ENCODE results near the gene LIMA1. TPM values are rescaled to one million over a fixed set of nuclear protein-coding genes. Genes with fewer than 3 reads are reported as not detected.

Gene LIMA1
- total RNA-seq, 1 experiment from 2014 or later: 199 TPM

DNA sequence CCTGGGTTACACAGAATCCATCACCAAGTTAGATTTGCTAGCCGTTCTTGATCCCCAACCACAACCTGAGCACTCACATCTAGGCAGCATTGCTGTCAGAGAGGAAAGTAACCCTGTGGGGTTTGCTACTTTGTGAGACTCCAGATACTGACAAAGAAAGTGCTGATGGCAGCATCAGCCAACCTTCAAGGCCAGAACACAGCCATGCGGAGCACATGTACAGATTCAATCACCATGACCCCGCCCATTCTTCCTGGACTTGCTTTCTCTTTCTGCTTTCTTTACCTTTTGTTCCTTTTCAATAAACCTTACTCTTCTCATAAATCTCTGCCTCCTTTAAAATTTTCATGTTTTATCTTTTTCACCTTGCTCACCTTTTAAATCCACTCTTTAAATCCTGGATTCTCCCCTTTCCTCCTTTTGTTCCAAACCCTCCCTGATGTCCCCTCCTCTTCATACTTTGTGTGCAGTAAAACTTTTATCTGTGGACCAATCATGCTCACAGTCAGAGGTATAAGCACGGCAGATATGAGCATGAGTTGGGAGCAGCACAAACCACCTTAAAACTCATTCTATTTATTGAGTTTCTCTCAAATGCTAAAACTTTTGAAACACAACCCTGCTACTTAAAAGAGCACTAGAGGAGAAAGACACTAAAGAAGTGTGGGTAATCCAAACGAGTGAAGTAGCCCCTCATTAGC lies 94.3 kb downstream of the LIMA1 start:
- peaks cover 75% of the 10 kb centered on the region for H3K36me3 ChIP-seq
- peaks cover 45% of the 10 kb centered on the region for H3K4me1 ChIP-seq (replicated peaks)
- H3K9me3 ChIP-seq (replicated peaks): no peaks in the 10 kb centered on the region
- peak overlapping the region; percentile 89 for H3K27ac ChIP-seq
- no peak for DNase-seq (ENCODE audit: low read depth in 1 of 2, low spot score in 2 of 2)
- H3K27me3 ChIP-seq (replicated peaks): no peaks in the 10 kb centered on the region
- no peak overlapping the region for H3K4me3 ChIP-seq

DNA sequence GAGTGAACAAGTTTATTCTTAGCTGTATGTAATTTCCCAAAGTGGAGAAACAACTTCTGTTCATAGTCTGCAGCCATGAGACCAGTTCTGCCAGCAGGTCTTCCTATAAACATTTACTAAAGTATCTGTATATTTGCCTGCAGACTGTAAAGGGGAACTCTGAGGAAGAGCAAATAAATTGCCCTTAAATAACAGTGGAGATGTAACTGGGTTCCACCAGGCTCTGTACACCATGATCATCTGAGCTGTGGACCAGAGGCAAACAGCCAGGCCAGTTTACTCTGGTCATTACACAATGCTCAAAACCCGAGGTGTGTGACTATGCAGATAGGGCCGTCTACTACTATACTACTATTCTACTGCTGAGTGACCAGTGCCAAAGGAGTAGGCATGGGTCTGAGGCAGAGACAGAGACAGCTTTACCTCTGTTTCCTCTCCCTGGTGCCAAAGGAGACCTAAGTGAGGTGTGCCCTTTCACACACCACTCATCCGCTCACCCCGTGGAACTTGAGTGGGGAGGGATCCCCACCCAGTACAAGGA lies 95.0 kb downstream of the LIMA1 start:
- Histone ChIP-seq H3K27me3 (replicated peaks) (no peaks in the 10 kb centered on the region), H3K4me1 (replicated peaks) (peaks cover 45% of the 10 kb centered on the region), H3K36me3 (peaks cover 78% of the 10 kb centered on the region), H3K27ac (peak overlapping the region; percentile 89), H3K4me3 (no peak overlapping the region), H3K9me3 (replicated peaks) (no peaks in the 10 kb centered on the region)
- DNase-seq (ENCODE audit: low read depth in 1 of 2, low spot score in 2 of 2): peak in 1 of 2 experiments; percentile 23

DNA sequence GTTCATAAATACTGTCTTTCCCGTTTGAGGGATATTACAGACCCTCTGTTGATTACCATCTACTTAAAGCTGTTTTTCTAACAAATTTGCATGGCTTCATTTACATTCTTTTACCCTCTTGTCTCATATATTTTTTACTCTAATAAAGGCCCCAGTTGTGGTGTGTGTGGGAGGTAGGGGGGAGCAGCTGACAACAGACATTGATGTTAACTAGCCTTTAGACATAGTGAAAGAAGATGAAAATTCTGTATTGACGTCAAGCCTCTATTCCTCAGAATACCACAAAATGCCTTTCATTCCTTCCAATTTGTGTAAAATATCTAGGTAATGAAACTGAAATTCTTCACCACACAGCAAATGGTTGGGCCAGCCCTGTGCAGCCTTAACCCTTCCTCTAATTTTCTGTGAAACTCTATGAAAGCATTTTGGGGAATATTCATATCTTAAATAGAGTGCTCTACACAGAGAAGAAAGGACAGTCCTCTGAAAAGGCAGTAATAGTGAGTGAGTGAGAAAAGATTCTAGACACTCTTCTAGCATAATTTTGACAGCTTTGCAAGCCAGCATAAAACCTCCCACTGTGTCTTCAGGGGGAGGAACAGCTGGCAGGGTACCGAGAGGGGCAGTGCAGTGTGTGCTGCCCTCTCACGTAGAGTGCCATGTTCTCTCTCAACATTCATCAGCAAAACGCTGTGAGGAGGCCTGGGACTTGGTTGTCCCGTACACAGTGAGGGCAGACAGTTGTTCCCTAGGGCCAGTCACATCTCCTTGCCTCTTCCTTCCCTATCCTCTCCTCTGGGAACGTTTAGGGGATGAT lies 96.0 kb downstream of the LIMA1 start:
- Histone ChIP-seq H3K4me1 (replicated peaks) (peaks cover 45% of the 10 kb centered on the region), H3K27ac (peak overlapping the region; percentile 89), H3K27me3 (replicated peaks) (no peaks in the 10 kb centered on the region), H3K4me3 (no peak overlapping the region), H3K36me3 (peaks cover 79% of the 10 kb centered on the region), H3K9me3 (replicated peaks) (no peaks in the 10 kb centered on the region)
- peak; percentile 63 to 92 for DNase-seq (ENCODE audit: low read depth in 1 of 2, low spot score in 2 of 2)

GRCh38 chr12:50186681-50187080 lies 96.6 kb downstream of the LIMA1 start:
- no peak overlapping the region for H3K4me3 ChIP-seq
- H3K27ac ChIP-seq: peak overlapping the region; percentile 89
- peaks cover 45% of the 10 kb centered on the region for H3K4me1 ChIP-seq (replicated peaks)
- H3K36me3 ChIP-seq: peaks cover 80% of the 10 kb centered on the region
- no peaks in the 10 kb centered on the region for H3K9me3 ChIP-seq (replicated peaks)
- DNase-seq (ENCODE audit: low read depth in 1 of 2, low spot score in 2 of 2): peak in 1 of 2 experiments; percentile 78
- H3K27me3 ChIP-seq (replicated peaks): no peaks in the 10 kb centered on the region

DNA sequence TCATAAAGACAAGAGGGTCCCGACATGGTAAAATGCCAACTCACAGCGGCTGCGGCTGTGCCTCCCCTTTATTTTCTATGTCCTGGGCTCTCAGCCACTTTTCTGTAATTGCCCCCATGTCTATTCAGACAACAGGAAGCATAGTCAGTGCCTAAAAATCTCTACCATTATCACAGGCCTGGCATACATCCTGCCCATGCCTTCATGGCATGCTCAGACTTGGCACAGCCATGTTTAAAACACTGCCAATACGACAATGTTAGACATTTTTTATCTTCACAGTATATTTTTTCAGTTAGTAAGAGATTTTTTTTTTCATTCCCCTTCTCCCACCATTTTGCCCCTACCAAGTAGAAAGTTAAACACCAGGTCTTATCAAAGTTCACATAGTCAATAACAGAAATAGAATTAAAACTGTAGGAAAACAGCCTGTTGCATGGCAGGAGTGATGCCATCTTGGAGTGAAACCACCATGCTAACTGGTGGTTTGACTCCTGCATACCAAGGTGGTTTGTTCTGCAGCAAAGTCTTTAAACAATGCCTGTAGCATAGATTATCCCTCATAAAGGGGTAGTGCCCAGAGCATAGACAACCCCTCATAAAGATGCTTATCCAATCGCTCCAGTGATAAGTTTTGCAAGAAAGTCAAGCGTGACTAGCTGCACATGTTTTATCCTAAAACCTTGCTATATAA lies 97.2 kb downstream of the LIMA1 start:
- peaks cover 80% of the 10 kb centered on the region for H3K36me3 ChIP-seq
- DNase-seq (ENCODE audit: low read depth in 1 of 2, low spot score in 2 of 2): peak in 1 of 2 experiments; percentile 46

GRCh38 chr12:50185301-50185895 lies 97.9 kb downstream of the LIMA1 start:
- no peaks in the 10 kb centered on the region for H3K9me3 ChIP-seq (replicated peaks)
- peak overlapping the region; percentile 89 for H3K27ac ChIP-seq
- DNase-seq (ENCODE audit: low read depth in 1 of 2, low spot score in 2 of 2): no peak
- H3K4me3 ChIP-seq: no peak overlapping the region
- peaks cover 83% of the 10 kb centered on the region for H3K36me3 ChIP-seq
- no peaks in the 10 kb centered on the region for H3K27me3 ChIP-seq (replicated peaks)
- peaks cover 45% of the 10 kb centered on the region for H3K4me1 ChIP-seq (replicated peaks)

More for the DNA sequence above, 97.2 kb downstream of the LIMA1 start:
- H3K27me3 ChIP-seq (replicated peaks): no peaks in the 10 kb centered on the region
- H3K9me3 ChIP-seq (replicated peaks): no peaks in the 10 kb centered on the region
- peaks cover 45% of the 10 kb centered on the region for H3K4me1 ChIP-seq (replicated peaks)
- H3K27ac ChIP-seq: peak overlapping the region; percentile 89
- H3K4me3 ChIP-seq: no peak overlapping the region

DNA sequence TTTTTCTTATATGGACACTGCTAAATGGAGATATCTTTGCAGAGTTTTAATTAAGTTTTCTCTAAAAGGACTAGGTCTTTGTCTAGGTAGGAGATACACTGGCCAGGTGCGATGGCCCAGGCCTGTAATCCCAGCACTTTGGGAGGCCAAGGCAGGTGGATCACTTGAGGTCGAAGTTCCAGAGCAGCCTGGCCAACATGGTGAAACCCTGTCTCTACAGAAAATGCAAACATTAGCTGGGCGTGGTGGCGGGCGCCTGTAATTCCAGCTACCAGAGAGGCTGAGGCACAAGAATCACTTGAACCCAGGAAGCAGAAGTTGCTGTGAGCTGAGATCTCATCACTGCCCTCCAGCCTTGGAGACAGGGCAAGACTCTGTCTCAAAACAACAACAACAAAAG lies 99.1 kb downstream of the LIMA1 start:
- no peak overlapping the region for H3K27ac ChIP-seq

GRCh38 chr12:50182461-50182860 lies 100.9 kb downstream of the LIMA1 start:
- H3K36me3 ChIP-seq: peaks cover 83% of the 10 kb centered on the region
- no peaks in the 10 kb centered on the region for H3K27me3 ChIP-seq (replicated peaks)
- peaks cover 22% of the 10 kb centered on the region for H3K4me1 ChIP-seq (replicated peaks)
- no peak for DNase-seq (ENCODE audit: low read depth in 1 of 2, low spot score in 2 of 2)
- H3K27ac ChIP-seq: no peak overlapping the region
- H3K9me3 ChIP-seq (replicated peaks): no peaks in the 10 kb centered on the region
- H3K4me3 ChIP-seq: no peak overlapping the region

More for the DNA sequence above, 99.1 kb downstream of the LIMA1 start:
- Histone ChIP-seq H3K4me1 (replicated peaks) (peaks cover 40% of the 10 kb centered on the region), H3K27me3 (replicated peaks) (no peaks in the 10 kb centered on the region), H3K4me3 (no peak overlapping the region), H3K36me3 (peaks cover 84% of the 10 kb centered on the region), H3K9me3 (replicated peaks) (no peaks in the 10 kb centered on the region)
- no peak for DNase-seq (ENCODE audit: low read depth in 1 of 2, low spot score in 2 of 2)

DNA sequence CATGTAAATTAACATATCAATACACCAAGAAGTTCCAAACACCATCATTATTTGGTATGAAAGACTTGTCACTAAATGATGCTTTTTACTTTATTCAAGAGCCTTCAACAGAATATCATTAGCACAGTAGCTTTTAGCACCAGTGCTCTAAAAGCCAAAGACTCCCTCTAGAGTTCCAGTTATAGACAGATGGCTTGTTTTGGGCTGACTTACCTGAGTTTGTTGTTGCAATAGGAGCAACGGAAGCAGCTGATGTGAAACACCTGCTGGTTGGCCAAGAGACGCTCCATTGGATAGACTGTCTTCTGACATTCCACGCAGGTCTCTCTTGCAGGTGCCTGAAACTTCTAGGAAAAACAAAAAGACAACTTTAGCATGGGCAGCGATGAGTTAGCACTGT lies 101.6 kb downstream of the LIMA1 start:
- Histone ChIP-seq H3K4me1 (replicated peaks) (peaks cover 16% of the 10 kb centered on the region), H3K9me3 (replicated peaks) (no peaks in the 10 kb centered on the region), H3K4me3 (no peak overlapping the region), H3K27ac (no peak overlapping the region), H3K36me3 (peaks cover 91% of the 10 kb centered on the region), H3K27me3 (replicated peaks) (no peaks in the 10 kb centered on the region)
- DNase-seq (ENCODE audit: low read depth in 1 of 2, low spot score in 2 of 2): no peak

DNA sequence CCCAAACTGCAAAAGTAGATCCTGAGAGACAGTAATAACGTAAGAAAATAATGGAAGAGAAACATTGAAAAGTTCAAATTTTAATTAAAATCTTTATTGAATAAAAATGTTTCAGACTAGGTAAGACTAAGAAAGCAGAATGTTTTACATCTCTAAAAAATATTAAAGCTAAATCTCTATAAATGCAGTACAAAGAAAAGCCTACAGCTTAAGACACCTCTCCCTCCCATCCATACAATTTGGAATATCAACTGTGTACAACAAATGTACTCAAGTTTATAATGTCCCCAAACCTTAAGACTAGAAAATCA lies 107.6 kb downstream of the LIMA1 start:
- Histone ChIP-seq H3K27ac (no peak overlapping the region), H3K4me3 (no peak overlapping the region), H3K9me3 (replicated peaks) (no peaks in the 10 kb centered on the region), H3K27me3 (replicated peaks) (no peaks in the 10 kb centered on the region), H3K4me1 (replicated peaks) (no peaks in the 10 kb centered on the region), H3K36me3 (peaks cover 53% of the 10 kb centered on the region)
- DNase-seq (ENCODE audit: low read depth in 1 of 2, low spot score in 2 of 2): no peak

- no peak overlapping the region for H3K27ac ChIP-seq
- H3K4me1 ChIP-seq (replicated peaks): 0 out of 2 replicates have a peak, but pooled peaks cover under 1% of the 10 kb centered on the region
- DNase-seq (ENCODE audit: low read depth in 1 of 2, low spot score in 2 of 2): peak in 1 of 2 experiments; percentile 50
- H3K27me3 ChIP-seq (replicated peaks): no peaks in the 10 kb centered on the region
- H3K9me3 ChIP-seq (replicated peaks): no peaks in the 10 kb centered on the region
- no peak overlapping the region for H3K4me3 ChIP-seq
- H3K36me3 ChIP-seq: peaks cover 48% of the 10 kb centered on the region
Measured at GRCh38 chr12:50174971-50175715, 108.2 kb downstream of the LIMA1 start.

- H3K9me3 ChIP-seq (replicated peaks): peaks cover 9% of the 10 kb centered on the region
- no peaks in the 10 kb centered on the region for H3K27me3 ChIP-seq (replicated peaks)
- peak; percentile 99 for DNase-seq (ENCODE audit: low read depth in 1 of 2, low spot score in 2 of 2)
- peaks cover 10% of the 10 kb centered on the region for H3K36me3 ChIP-seq
- peaks cover 15% of the 10 kb centered on the region for H3K4me1 ChIP-seq (replicated peaks)
- peak within 1 kb of the TSS; percentile 77 for H3K27ac ChIP-seq
- peak within 1 kb of the TSS; percentile 80 for H3K4me3 ChIP-seq
Measured at GRCh38 chr12:50167049-50167828, 116.1 kb downstream of the LIMA1 start, which contains the start of gene CERS5. Gene CERS5 (minus strand): TSS chr12:50167369. CDS start chr12:50167297, 72 bp downstream.
